IMR-90 (cell line): ENCODE results near the gene KCNG4. TPM values are rescaled to one million over a fixed set of nuclear protein-coding genes. Genes with fewer than 3 reads are reported as not detected.
A peak's percentile ranks its signal among the peaks of the same experiment; 100 is the strongest.

Source experiments
- ATAC-seq: fragments of 200-7000 bp; cut with Tn5 transposase; 2 replicates; pipeline ENCODE4 v1.9.1; 2020; ENCODE audit warnings: low read depth, mild to moderate bottlenecking, moderate library complexity
- BruUV-seq: library from RNA; stranded (reverse); fragments of 400-500 nt; replicated peaks from 2 replicates; lab custom pipeline; 2021; lab: Mats Ljungman, UMichigan
- CTCF ChIA-PET: fragments of 300-600 bp; formaldehyde crosslinking; extraction: SDS; loops from one replicate; lab custom pipeline; 2021; ENCODE audit warnings: antibody characterized with exemption; lab: Yijun Ruan, JAX
- POLR2A ChIA-PET: fragments of 300-600 bp; sonication (Branson Sonifier 250); formaldehyde crosslinking; loops from one replicate; lab custom pipeline; 2022; ENCODE audit warnings: antibody characterized with exemption; ENCODE audit not compliant: unreplicated experiment; lab: Charles Lee
- DNase-seq: peaks from one replicate; pipeline ENCODE4 v3.0.0; 2013
- H2AFZ ChIP-seq: replicated peaks from 2 replicates; pipeline ENCODE3; 2013; ENCODE audit warnings: low read length, mild to moderate bottlenecking; ENCODE audit not compliant: poor library complexity
- H2AK5ac ChIP-seq: 2 replicates; pipeline ENCODE4 v1.6.1; 2013; ENCODE audit warnings: low read depth, low read length, inconsistent platforms
- H2AK9ac ChIP-seq: replicated peaks from 2 replicates; pipeline ENCODE3; 2013; ENCODE audit warnings: mild to moderate bottlenecking, low read depth, low read length, moderate library complexity; ENCODE audit not compliant: poor library complexity
- H2BK120ac ChIP-seq: 2 replicates; pipeline ENCODE4 v1.6.1; 2013; ENCODE audit warnings: low read depth, low read length, inconsistent platforms
- H2BK15ac ChIP-seq: 3 replicates; pipeline ENCODE4 v1.6.1; 2013; ENCODE audit warnings: low read depth, low read length, inconsistent platforms
- H2BK20ac ChIP-seq: 2 replicates; pipeline ENCODE4 v1.6.1; 2013; ENCODE audit warnings: low read depth, mild to moderate bottlenecking, inconsistent platforms, low read length, moderate library complexity
- H2BK5ac ChIP-seq: 2 replicates; pipeline ENCODE4 v1.6.1; 2013; ENCODE audit warnings: mild to moderate bottlenecking, low read depth, low read length, inconsistent platforms; ENCODE audit not compliant: poor library complexity, severe bottlenecking
- H3K14ac ChIP-seq: replicated peaks from 2 replicates; pipeline ENCODE4 v1.6.1; 2013; ENCODE audit warnings: low read depth, low read length, inconsistent platforms
- H3K18ac ChIP-seq: 2 replicates; pipeline ENCODE4 v1.6.1; 2013; ENCODE audit warnings: low read depth, low read length, control low read depth
- H3K23ac ChIP-seq: 2 replicates; pipeline ENCODE4 v1.6.1; 2013; ENCODE audit warnings: low read depth, low read length, inconsistent platforms
- H3K27ac ChIP-seq: 2 replicates; pipeline ENCODE4 v1.5.1; 2013; ENCODE audit warnings: mild to moderate bottlenecking, control low read depth, low read length; ENCODE audit not compliant: insufficient read depth
- H3K27me3 ChIP-seq: 2 replicates; pipeline ENCODE4 v1.6.1; 2013; ENCODE audit warnings: low read length; ENCODE audit not compliant: control insufficient read depth, insufficient read depth
- H3K36me3 ChIP-seq: 2 replicates; pipeline ENCODE4 v1.6.1; 2013; ENCODE audit warnings: low read length, mixed read lengths; ENCODE audit not compliant: control insufficient read depth, insufficient read depth
- H3K4ac ChIP-seq: 2 replicates; pipeline ENCODE4 v1.6.1; 2013; ENCODE audit warnings: low read depth, low read length, inconsistent platforms
- H3K4me1 ChIP-seq: 2 replicates; pipeline ENCODE4 v1.6.1; 2013; ENCODE audit warnings: low read length, mixed read lengths; ENCODE audit not compliant: control insufficient read depth, insufficient read depth
- H3K4me2 ChIP-seq: 2 replicates; pipeline ENCODE4 v1.6.1; 2013; ENCODE audit warnings: low read depth, mild to moderate bottlenecking, control low read depth, low read length, moderate library complexity
- H3K4me3 ChIP-seq: 2 replicates; pipeline ENCODE4 v1.5.1; 2013; ENCODE audit warnings: low read depth, mild to moderate bottlenecking, control low read depth, low read length, moderate library complexity; ENCODE audit not compliant: insufficient read depth
- H3K56ac ChIP-seq: 2 replicates; pipeline ENCODE4 v1.6.1; 2013; ENCODE audit warnings: low read length, inconsistent platforms; ENCODE audit not compliant: insufficient read depth; ENCODE audit errors: extremely low read depth
- H3K79me1 ChIP-seq, 2 experiments: 2 replicates each; pipeline ENCODE4 v1.6.1; 2013; ENCODE audit warnings: low read length in 2 of 2, inconsistent platforms in 1 of 2, low read depth in 1 of 2
- H3K9ac ChIP-seq: 2 replicates; pipeline ENCODE4 v1.6.1; 2013; ENCODE audit warnings: low read depth, low read length, control low read depth
- H3K9me1 ChIP-seq: 2 replicates; pipeline ENCODE4 v1.6.1; 2013; ENCODE audit warnings: low read length, inconsistent platforms; ENCODE audit not compliant: insufficient read depth
- H3K9me3 ChIP-seq: 2 replicates; pipeline ENCODE4 v1.6.1; 2013; ENCODE audit warnings: low read length; ENCODE audit not compliant: control insufficient read depth, insufficient read depth
- H4K20me1 ChIP-seq: 2 replicates; pipeline ENCODE4 v1.6.1; 2013; ENCODE audit warnings: low read length, inconsistent platforms; ENCODE audit not compliant: insufficient read depth
- H4K5ac ChIP-seq: 2 replicates; pipeline ENCODE4 v1.6.1; 2013; ENCODE audit warnings: mild to moderate bottlenecking, low read depth, low read length, control low read depth
- H4K8ac ChIP-seq, 2 experiments: 2 replicates each; pipeline ENCODE4 v1.6.1; 2013; ENCODE audit warnings: low read depth in 2 of 2, low read length in 2 of 2, control low read depth in 1 of 2, inconsistent platforms in 1 of 2
- H4K91ac ChIP-seq: 2 replicates; pipeline ENCODE4 v1.6.1; 2013; ENCODE audit warnings: low read depth, low read length, inconsistent platforms; ENCODE audit not compliant: insufficient read depth
- BHLHE40 ChIP-seq: fragments of 150-350 bp; IDR thresholded peaks from 2 replicates; pipeline ENCODE4 v1.6.1; 2016; ENCODE audit warnings: mild to moderate bottlenecking, low read depth, low read length
- ELK1 ChIP-seq: fragments of 150-350 bp; IDR thresholded peaks from 2 replicates; pipeline ENCODE4 v1.6.1; 2016; ENCODE audit warnings: low read depth, mild to moderate bottlenecking, low read length, moderate library complexity, borderline replicate concordance
- MAZ ChIP-seq: IDR thresholded peaks from 2 replicates; pipeline ENCODE4 v1.6.1; 2012; ENCODE audit warnings: low read depth, mild to moderate bottlenecking, low read length, improper control_type of control experiment, moderate library complexity, borderline replicate concordance
- MXI1 ChIP-seq: IDR thresholded peaks from 2 replicates; pipeline ENCODE4 v1.6.1; 2012; ENCODE audit warnings: low read depth, mild to moderate bottlenecking, low read length, moderate library complexity, borderline replicate concordance
- USF2 ChIP-seq: fragments of 150-350 bp; IDR thresholded peaks from 2 replicates; pipeline ENCODE4 v1.6.1; 2017; ENCODE audit warnings: mild to moderate bottlenecking, antibody characterized with exemption, low read length, low read depth
- whole genome bisulfite sequencing, 2 experiments: methylation state at CpG; one replicate each; pipeline versions ENCODE4 v1.1.5 to v1.1.7; 2013; ENCODE audit warnings: missing lambda C conversion rate in 2 of 2; ENCODE audit not compliant: insufficient read length in 1 of 2; ENCODE audit errors: extremely low coverage in 2 of 2; 5-methylcytosine and 5-hydroxymethylcytosine counted together
- dilution Hi-C: fragments of 300-500 bp; cut with HindIII; formaldehyde crosslinking; loops from one replicate; pipeline ENCODE4 v1.14.3; 2018; ENCODE audit warnings: low sequenced_read_pairs; ENCODE audit not compliant: unreplicated experiment
- in situ Hi-C: fragments of 300-500 bp; cut with MboI; formaldehyde crosslinking; loops from 3 replicates; pipeline ENCODE4 v1.14.3; 2019; ENCODE audit warnings: low sequenced_read_pairs, inconsistent platforms, mixed read lengths
- intact Hi-C: fragments of 100-400 bp; cut with micrococcal nuclease; formaldehyde crosslinking; loops from 2 replicates; pipeline ENCODE4 v1.10.0; 2022
- polyA plus RNA-seq, 3 experiments: library from polyadenylated mRNA; depleted of rRNA; stranded (reverse); fragments of >200 nt; gene quantifications; 2 replicates each; pipeline ENCODE4 v1.2.3, GENCODE V29; 2012; ENCODE audit warnings: low replicate concordance in 1 of 3
- total RNA-seq: library from RNA; depleted of rRNA; stranded (reverse); fragments of >200 nt; gene quantifications from 2 replicates; pipeline ENCODE4 v1.2.3, GENCODE V29; 2012

Gene KCNG4
- total and polyA plus RNA-seq, 2 of the 4 experiments (the other 2 are of a cell fraction), result not detected

- no peak for TF ChIP-seq ELK1
Measured at GRCh38 chr16:84267380-84267779, 27.6 kb upstream of the KCNG4 start (continued).

- no peaks in the 10 kb centered on the region for H3K9me1 ChIP-seq
- no peaks in the 10 kb centered on the region; the same call in 1 of the 2 replicates for H3K9me3 ChIP-seq
- no peaks in the 10 kb centered on the region for H3K36me3 ChIP-seq
- no peak overlapping the region for H4K91ac ChIP-seq
- no peak overlapping the region for H3K9ac ChIP-seq
- ATAC-seq (peak; percentile 96), DNase-seq (peak; percentile 47)
- H4K5ac ChIP-seq, result no peak overlapping the region
- no peak overlapping the region for H3K14ac ChIP-seq
- H2BK5ac ChIP-seq, result no peak overlapping the region
- no peaks in the 10 kb centered on the region for H3K4me1 ChIP-seq
- no peak overlapping the region for H3K18ac ChIP-seq
- no peaks in the 10 kb centered on the region for H3K79me1 ChIP-seq
- 4% methylated on average over 3 of the region's 4 CpGs; no CpG with 5 or more reads in 1 of the 2 experiments for WGBS, 2 experiments
- no peak overlapping the region for H2AK5ac ChIP-seq
- no peak overlapping the region for H2BK15ac ChIP-seq
- peaks cover 40% of the 10 kb centered on the region for H3K27me3 ChIP-seq
- dilution Hi-C loops (no loop called here), in situ Hi-C loops (no loop called here), intact Hi-C loops (no loop called here)
- H3K27ac ChIP-seq, result no peak overlapping the region
- H2BK20ac ChIP-seq, result no peak overlapping the region
- no peak overlapping the region for H2BK120ac ChIP-seq
- H3K56ac ChIP-seq, result no peak overlapping the region
- ChIA-PET CTCF (interaction anchor here (0.6 to 1.3 kb wide), 2 partner anchors 10 to 526 kb away, joined by 3 to 4 read pairs; no protein-coding TSS in a partner anchor), POLR2A (no interaction called here)
- no peak for TF ChIP-seq BHLHE40
- TF ChIP-seq MAZ, result 0 out of 2 replicates have a peak, but pooled peaks have one; percentile 10
- TF ChIP-seq MXI1, result no peak
- peak; percentile 96 for TF ChIP-seq USF2
- no peak overlapping the region for H3K4me3 ChIP-seq
- no peak overlapping the region for H2AK9ac ChIP-seq
- H3K4ac ChIP-seq, result no peak overlapping the region
- no peaks in the 10 kb centered on the region for H4K20me1 ChIP-seq
- H3K23ac ChIP-seq, result no peak overlapping the region
- peak overlapping the region; percentile 56 for H2AFZ ChIP-seq
- H4K8ac ChIP-seq, result peak overlapping the region; percentile 51 to 82; a peak in 2 of 4 replicates
- no peak overlapping the region for H3K4me2 ChIP-seq
- no TSS peak for BruUV-seq
Measured at GRCh38 chr16:84266451-84266850, 26.6 kb upstream of the KCNG4 start.
